ENCODE results near the gene PHC2. TPM values are rescaled to one million over a fixed set of nuclear protein-coding genes. Genes with fewer than 3 reads are reported as not detected.

Gene PHC2
- total RNA-seq, 2 experiments from 2014 or later = 34.0 to 35.0 TPM

- Histone ChIP-seq H3K4me3 (ENCODE audit: low read depth, low read length, poor library complexity, severe bottlenecking) (no peak overlapping the region), H2AFZ (ENCODE audit: low read length) (no peak overlapping the region), H4K20me1 (ENCODE audit: insufficient read depth, low read length) (no peaks in the 10 kb centered on the region), H3K4me1 (ENCODE audit: insufficient read depth, low read length, poor library complexity, severe bottlenecking) (peaks cover 18% of the 10 kb centered on the region), H3K9me2 (ENCODE audit: insufficient read depth, low read length) (no peaks in the 10 kb centered on the region), H3K4me2 (ENCODE audit: low read length) (no peak overlapping the region), H3K9me3 (ENCODE audit: low read length) (no peaks in the 10 kb centered on the region), H3K27ac (ENCODE audit: low read depth, low read length, poor library complexity, severe bottlenecking) (no peak overlapping the region), H3K36me3 (ENCODE audit: insufficient read depth, low read length) (no peaks in the 10 kb centered on the region), H3K79me2 (ENCODE audit: insufficient read depth, low read depth, low read length) (0 out of 2 replicates have a peak, but pooled peaks cover 6% of the 10 kb centered on the region)
- TF ChIP-seq CTCF (conservative IDR thresholded peaks at IDR 0.05; ENCODE audit: low read length) (no peak), EZH2phosphoT487 (IDR thresholded peaks at IDR 0.05; ENCODE audit: borderline replicate concordance, low read depth, low read length) (no peak)
- no peak for DNase-seq (ENCODE audit: low spot score)
- intact Hi-C loops (cut with micrococcal nuclease; ENCODE audit: unreplicated experiment) = loop anchor here (5.0 kb wide), 1 partner anchor 347 kb away; no protein-coding TSS in a partner anchor
- ChIA-PET POLR2A (interaction anchor here (0.5 to 1.0 kb wide), 2 partner anchors 13 to 360 kb away, joined by 3 to 4 read pairs; no protein-coding TSS in a partner anchor), CTCF (ENCODE audit: unreplicated experiment) (no interaction called here)
- TSS peak; percentile 39 for BruUV-seq (replicated peaks)
Measured at GRCh38 chr1:33473900-33474299, 43.0 kb upstream of the PHC2 start.

GRCh38 chr1:33472269-33472980, 41.5 kb upstream of the PHC2 start, which contains the start of gene ZSCAN20:
Gene ZSCAN20, plus strand, starts transcription at chr1:33472645. Its CDS starts 6,644 bp downstream, at chr1:33479289.
- peak within 1 kb of the TSS; percentile 59 for H3K4me2 ChIP-seq (ENCODE audit: low read length)
- CTCF ChIA-PET (ENCODE audit: unreplicated experiment) = interaction anchor here (1.3 kb wide), 1 partner anchor 174 kb away, joined by 5 read pairs; no protein-coding TSS in a partner anchor
- H3K4me1 ChIP-seq (ENCODE audit: insufficient read depth, low read length, poor library complexity, severe bottlenecking) = peaks cover 18% of the 10 kb centered on the region
- H3K4me3 ChIP-seq (ENCODE audit: low read depth, low read length, poor library complexity, severe bottlenecking) = peak within 1 kb of the TSS; percentile 74
- BruUV-seq (replicated peaks) = no TSS peak
- H4K20me1 ChIP-seq (ENCODE audit: insufficient read depth, low read length) = no peaks in the 10 kb centered on the region
- POLR2A ChIA-PET = interaction anchor here (0.6 to 1.9 kb wide), 5 partner anchors 10 to 345 kb away, joined by 3 to 9 read pairs (median 4); no protein-coding TSS in a partner anchor
- intact Hi-C loops (cut with micrococcal nuclease; ENCODE audit: unreplicated experiment) = loop anchor here (5.0 kb wide), 1 partner anchor 345 kb away; no protein-coding TSS in a partner anchor
- no peak for TF ChIP-seq EZH2phosphoT487 (IDR thresholded peaks at IDR 0.05; ENCODE audit: borderline replicate concordance, low read depth, low read length)
- no peak for TF ChIP-seq CTCF (conservative IDR thresholded peaks at IDR 0.05; ENCODE audit: low read length)
- 0 out of 2 replicates have a peak, but pooled peaks cover 6% of the 10 kb centered on the region for H3K79me2 ChIP-seq (ENCODE audit: insufficient read depth, low read depth, low read length)
- DNase-seq (ENCODE audit: low spot score) = peak; percentile 90
- H3K27ac ChIP-seq (ENCODE audit: low read depth, low read length, poor library complexity, severe bottlenecking) = no peak within 1 kb of the TSS
- H2AFZ ChIP-seq (ENCODE audit: low read length) = peak within 1 kb of the TSS; percentile 71; the same call in 1 of the 2 replicates
- no peaks in the 10 kb centered on the region for H3K36me3 ChIP-seq (ENCODE audit: insufficient read depth, low read length)
- no peaks in the 10 kb centered on the region for H3K9me3 ChIP-seq (ENCODE audit: low read length)
- no peaks in the 10 kb centered on the region for H3K9me2 ChIP-seq (ENCODE audit: insufficient read depth, low read length)

All from OCI-LY7 (cell line).